T-helper 2 cell (primary cell): ENCODE results near the gene CRKL.
"Not testable (repeated sequence)": the region's sequence is repeated elsewhere in the genome, so short reads cannot be mapped to it uniquely, and the experiment has no call there.

ENCODE experiments used
- DNase-seq, 5 experiments: peaks; one replicate each; pipeline versions ENCODE4 v3.0.0 to v3.0.0-alpha.2; 2012 to 2022

Gene CRKL

DNA sequence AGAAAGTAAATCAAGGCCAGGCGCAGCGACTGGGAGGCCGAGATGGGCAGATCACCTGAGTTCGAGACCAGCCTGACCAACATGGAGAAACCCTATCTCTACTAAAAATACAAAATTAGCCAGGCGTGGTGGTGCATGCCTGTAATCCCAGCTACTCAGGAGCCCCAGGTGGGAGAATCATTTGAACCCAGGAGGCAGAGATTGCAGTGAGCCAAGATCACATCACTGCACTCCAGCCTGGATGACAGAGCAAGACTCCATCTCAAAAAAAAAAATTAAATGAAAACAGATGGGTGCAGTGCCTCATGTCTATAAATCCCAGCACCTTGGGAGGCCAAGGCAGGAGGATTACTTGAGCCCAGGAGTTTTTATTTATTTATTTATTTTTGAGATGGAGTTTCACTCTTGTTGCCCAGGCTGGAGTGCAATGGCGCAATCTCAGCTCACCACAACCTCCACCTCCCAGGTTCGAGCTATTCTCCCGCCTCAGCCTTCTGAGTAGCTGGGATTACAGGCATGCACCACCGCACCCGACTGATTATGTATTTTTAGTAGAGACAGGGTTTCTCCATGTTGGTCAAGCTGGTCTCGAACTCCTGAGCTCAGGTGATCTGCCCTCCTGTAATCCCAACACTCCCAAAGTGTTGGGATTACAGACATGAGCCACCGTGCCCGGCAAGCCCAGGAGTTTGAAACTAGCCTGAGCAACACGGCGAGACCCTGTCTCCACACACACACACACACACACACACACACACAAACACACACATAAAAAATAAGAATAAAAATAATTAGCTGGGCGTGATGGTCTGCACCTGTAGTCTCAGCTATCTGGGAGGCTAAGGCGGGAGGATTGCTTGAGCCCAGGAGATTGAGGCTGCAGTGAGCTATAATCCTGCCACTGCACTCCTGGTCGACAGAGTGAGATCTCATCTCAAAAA is 15.8 kb upstream of the CRKL start:
- DNase-seq: not testable (repeated sequence)

DNA sequence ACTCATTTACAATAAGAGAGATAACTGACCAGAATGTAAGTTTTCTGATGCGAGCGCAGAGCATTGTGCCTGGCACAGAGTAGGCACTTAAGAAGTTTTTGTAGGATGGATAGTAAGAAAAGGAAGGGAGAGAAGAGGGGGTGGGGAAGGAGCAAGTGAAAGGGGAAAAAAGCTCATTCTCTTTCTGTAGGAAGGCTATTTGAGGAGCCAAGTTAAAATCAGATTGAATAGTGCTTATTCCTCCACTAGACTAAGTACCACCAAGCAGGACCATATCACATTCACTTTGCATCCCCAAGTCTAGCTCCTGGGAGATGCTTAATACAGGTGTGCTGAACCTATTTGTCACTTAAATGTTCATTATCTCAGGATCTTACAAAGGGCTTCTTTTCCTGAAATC is 14.1 kb upstream of the CRKL start:
- DNase-seq: no peak

DNA sequence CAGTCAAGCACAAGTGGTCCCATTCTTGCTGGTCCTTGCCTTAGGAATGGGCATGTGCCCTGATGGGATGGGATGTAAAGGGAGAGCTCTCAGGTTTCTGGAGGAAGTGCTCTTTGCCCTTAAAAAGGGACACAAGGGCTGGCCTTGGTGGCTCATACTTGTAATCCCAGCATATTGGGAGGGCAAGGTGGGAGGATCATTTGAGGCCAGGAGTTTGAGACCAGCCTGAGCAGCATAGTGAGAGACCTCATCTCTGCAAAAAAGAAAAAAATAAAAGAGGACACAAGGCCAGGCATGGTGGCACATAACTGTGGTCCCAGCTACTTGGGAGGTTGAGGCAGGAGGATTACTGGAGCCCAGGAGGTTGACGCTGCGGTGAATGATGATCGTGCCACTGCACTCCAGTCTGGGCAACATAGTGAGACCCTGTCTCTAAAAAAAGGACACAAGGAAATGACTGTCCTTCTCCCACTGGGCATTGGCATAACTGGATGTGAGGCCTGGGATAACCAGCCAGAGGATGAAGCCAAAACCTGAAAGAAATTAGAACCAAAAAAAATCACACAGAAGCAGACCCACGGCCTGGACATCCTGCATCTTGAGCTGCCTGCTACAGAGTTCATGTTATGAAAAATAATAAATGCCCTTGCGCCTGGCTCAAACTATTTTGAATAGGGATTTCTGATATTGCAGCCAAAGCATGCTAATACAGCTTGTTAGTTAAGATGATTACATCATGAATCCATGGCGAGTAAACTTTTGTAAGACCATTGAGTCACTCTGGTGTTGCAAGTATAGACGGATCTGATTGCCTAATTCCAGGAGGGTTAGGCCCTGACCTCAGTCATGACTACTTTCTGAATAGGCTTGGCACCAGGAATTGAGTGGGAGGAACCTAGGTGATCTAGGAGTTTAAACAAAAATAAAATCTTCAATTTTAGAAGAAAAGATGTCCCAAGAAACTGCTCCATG is 12.9 kb upstream of the CRKL start:
- no peak for DNase-seq

DNA sequence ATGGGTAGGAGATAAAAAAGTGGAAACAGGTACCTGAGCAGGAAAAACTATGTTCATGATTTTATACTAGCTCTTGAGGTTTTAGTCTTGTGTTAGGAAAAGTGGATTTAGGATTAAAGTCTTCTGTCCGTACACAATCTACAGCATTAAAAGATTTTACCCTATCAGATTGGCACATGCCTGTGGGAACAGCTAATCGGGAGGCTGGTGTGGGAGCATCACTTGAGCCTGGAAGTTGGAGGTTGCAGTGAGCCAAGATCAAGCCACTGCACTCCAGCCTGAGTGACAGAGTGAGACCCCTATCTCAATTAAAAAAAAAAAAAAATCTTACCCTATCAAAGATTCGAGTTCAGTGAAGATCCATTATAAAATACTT is 12.2 kb upstream of the CRKL start:
- DNase-seq: no peak

DNA sequence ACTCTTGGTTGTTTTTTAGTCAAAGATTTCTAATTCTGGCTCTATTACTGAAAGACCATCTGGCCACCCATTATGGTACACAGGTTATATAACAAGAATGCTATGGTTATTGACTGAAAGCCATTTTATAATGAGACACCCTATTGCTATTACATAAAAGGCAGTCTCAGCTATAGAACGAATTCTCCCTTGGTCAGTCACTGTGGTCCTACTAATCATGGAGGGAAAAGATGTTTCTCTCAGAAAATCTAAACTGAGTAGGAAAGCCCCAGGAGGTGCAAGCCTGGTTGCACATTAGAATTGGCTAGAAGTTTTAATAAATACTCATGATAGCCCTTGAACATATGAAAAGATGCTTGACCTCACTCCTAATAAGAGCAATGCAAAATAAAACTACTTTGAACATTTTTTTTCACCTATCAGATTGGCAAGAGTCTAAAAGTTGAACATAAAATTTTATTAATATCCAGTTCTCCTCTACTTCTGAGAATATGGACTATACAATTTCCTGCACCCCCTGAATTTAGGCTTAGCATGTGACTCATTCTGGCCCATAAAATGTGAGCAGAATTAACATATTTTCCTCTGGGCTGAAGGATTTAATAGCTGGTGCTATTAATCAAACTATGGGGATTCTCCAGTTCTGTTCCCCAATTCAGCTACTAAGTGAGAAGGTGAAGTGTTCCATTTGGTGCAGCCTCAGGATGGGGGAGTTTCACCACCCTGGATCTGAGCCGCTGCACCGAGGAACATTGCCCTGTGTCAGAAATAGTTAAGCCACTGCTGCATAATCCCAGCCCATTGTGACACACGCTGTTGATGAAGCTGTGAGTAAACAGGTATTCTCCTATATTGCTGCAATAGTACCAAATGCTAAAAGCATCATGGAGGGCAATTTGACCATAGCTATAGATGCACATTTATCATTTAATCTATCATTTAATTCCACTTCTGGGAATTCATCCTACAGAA is 11.5 kb upstream of the CRKL start:
- no peak for DNase-seq

DNA sequence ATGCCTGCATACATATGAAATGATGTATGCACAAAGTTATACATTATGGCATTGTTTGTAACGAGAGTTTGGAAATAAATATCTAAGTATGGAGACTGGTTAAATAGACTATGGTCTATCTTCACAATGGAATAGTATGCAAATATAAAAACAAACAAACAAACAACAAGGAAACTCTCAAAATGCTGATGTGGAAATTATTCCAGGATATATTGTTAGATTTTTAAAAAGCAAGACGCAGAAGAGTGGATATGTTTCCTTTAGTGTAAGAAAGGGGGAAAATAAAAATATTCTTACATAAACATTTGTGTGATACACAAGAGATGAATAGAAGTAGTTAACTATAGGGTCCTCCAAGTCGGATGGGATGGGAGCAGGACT is 10.8 kb upstream of the CRKL start:
- no peak for DNase-seq

DNA sequence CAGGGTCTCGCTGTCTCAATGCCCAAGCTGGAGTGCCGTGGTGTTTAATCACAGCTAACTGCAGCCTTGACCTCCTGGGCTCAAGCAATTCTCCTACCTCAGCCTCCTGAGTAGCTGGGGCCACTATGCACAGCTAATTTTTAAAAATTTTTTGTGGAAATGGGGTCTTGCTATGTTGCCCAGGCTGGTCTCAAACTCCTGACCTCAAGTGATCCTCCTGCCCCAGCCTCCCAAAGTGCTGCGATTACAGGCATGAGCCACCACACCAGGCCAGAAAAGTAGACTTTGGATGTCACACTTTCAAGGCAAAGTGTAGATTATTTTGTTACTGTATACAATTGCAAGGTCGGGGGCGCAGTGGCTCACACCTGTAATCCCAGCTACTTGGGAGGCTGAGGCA is 8.5 kb upstream of the CRKL start:
- DNase-seq: not testable (repeated sequence)

DNA sequence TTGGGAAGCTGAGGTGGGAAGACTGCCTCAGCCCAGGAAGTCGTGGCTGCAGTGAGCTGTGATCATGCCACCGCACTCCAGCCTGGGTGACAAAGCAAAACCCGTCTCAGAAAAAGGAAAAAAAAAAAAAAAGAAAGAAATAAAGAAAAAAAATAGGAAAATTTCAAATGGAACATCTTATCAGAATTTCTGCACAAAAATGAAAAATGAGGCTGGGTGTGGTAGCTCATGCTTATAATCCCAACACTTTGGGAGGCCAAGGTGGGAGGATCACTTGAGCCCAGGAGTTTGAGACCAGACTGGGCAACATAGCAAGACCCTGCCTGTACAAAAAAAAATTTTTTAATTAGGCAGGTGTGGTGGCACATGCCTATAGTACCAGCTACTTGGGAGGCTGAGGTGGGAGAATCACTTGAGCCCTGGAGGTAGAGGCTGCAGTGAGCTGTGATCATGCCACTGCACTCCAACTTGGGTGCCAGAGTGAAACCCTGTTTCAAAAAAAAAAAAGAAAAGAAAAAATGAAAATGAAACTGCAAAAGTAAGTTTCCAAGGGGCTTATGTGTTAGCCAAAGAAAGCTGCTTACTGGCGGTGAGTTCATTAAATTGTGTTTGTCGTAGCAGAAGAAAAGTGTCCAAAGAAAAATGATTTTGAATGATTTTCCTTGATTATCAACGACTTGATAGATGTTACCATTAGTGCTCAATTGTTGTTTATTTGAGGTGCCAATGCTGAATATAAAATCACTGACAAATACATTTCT is 7.5 kb upstream of the CRKL start:
- DNase-seq: no peak

DNA sequence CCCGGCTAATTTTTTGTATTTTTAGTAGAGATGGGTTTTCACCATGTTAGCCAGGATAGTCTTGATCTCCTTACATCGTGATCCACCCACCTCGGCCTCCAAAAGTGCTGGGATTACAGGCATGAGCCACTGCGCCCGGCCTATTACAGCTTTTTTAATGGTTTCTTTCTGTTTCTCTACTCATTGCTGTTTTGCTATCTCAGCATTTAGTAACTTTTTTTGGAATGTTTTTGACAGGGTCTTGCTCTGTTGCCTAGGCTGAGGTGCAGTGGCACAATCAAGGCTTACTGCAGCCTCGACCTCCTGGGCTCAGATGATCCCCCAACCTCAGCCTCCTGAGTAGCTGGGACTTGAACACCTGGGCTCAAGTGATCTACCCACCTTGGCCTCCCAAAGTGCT is 4.7 kb upstream of the CRKL start:
- no peak for DNase-seq

DNA sequence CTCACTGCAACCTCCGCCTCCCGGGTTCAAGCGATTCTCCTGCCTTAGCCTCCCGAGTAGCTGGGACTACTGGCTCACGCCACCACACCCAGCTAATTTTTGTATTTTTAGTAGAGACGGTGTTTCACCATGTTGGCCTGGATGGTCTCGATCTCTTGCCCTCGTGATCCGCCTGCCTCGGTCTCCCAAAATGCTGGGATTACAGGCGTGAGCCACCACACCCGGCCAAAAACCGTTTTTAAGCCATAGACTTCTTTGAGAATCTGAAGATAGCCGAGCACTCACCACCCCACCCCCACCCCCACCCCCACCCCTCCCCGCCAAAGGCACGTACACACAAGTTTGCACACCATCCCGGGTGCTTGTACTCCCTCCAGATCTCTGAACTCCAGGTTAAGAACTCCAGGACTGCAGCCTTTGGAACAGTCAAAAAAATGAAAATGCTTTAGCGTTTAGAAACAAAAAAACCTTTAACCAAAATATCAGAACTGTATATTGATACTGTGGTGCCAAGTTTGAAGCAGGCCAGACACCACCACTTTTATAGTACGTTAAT is 1.5 kb downstream of the CRKL start:
- peak in 1 of 5 experiments; percentile 13 for DNase-seq

DNA sequence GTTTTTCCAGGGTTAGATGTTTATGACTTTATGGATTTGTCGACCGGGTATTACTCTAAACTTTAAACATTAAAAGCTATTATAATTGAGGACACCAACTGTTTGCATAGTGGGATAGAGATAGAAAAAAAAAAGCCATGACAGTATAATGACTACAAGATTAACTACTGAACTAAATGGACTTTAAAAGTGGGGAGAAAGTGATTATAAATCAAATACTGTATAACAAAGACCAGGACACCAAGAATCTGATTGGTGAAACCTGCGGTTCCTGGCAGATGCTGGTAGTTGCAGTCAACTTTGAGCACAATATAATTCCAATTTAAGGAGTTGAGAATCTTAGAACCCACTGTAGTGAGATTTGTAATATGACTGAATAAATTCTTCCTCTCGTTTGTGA is 2.5 kb downstream of the CRKL start:
- no peak for DNase-seq

DNA sequence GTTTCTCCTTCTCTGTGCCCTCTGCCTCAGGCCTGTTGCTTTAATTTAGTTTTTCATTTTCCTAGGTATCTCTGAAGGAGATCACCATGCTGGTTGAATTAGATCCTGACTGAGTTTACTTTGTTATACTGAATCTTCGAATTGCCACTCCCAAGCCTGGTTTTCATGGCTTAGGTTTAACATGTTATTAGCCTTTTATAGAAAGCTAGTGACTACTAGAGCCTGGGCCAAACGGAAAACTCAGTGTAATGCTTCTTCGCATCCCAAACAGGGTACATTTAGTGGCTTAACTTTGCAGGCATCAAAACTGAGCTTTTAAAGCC is 3.6 kb downstream of the CRKL start:
- DNase-seq: no peak

DNA sequence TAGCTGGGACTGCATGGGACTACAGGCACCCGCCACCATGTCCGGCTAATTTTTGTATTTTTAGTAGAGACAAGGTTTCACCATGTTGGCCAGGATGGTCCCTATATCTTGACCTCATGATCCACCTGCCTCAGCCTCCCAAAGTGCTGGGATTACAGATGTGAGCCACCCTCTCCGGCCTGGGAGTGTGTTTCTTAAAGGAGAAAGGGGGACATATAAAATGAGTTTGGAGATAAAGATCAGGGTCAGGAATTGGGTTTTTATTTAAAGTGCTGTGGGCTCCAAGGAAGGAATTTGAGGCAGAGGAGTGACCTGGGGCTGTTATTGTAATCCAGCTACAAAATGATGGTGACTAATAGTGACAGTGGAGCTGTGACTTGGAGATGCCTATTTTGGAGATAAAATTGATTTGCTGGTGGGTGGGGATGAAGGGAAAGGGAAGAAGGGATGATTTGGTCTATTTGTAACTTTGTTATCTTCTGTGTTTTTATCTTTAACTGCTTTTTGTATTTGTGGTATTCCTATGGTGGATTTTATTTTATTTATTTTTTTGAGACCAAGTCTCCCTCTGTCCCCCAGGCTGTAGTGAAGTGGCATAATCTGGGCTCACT is 5.0 kb downstream of the CRKL start:
- no peak for DNase-seq

DNA sequence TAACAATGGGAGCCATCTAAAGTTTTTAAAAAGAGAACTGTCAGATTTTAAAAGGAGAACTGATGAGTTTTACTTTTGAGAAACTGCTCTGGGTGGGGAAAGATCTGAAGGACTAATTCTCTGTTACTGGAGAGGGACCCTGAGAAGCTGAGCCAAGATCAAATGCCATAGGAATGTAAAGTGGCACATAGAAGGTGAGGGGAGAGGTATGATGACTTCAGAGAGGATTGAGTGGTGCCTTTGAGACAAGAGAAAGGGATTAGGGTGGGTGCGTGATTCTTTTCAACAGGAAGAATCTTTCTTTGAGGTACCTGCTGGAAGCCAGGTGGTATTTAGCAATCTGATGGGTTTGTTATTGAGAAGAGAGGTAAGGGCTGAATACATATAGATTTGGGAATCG is 9.0 kb downstream of the CRKL start:
- DNase-seq: no peak

DNA sequence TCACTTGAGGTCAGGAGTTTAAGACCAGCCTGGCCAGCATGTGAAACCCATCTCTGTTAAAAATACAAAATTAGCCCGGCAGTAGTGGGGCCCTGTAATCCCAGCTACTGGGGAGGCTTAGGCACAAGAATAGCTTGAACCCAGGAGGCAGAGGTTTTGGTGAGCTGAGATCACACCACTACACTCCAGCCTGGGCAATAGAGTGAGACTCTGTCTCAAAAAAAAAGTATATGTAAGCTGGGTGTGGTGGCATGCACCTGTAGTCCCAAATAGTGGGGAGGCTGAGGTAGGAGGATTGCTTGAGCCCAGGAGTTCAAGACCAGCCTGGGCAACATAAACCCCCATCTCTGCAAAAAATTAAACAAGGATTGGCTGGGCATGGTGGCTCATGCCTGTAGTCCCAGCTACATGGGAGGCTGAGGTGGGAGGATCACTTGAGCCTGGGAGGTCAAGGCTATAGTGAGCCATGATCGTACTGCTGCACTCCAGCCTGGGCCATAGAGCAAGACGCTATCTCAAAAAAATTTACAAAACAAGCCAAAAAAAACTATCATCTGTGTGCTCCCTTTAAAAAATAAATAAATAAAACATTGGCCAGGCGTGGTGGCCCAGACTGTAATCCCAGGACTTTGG is 10.8 kb downstream of the CRKL start:
- DNase-seq: no peak

DNA sequence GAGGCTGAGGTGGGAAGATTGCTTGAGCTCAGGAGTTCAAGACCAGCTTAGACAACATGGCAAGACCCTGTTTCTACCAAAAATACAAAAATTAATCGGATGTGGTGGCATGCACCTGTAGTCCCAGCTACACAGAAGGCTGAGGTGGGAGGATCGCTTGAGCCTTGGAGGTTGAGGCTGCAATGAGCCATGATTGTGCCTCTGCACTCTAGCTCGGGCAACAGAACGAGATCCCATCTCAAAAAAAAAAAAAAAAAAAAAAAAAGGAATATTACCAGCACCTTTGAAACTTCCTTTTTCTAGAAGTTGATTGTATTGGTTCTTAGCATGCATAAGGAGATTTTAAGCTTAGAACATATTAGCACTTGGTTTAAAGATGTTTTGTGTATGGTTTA is 11.4 kb downstream of the CRKL start:
- DNase-seq: no peak

DNA sequence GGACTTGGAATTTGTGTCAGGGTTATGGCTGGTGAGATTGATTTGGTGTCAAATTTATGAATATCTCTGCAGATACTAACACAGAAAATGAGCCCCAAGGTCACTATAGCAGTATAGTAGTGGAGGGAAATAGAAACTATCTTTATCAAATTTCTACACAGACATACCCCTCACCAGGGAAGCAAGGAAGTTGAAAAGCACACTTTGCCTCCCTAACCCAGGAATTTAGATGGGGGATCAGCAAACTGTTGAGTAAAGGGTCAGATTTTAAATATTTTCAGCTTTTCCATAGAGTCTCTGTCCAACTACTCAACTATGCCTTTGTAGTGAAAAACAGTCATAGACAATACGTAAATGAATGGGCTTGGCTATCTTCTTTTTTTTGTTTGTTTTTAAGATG is 12.8 kb downstream of the CRKL start:
- no peak for DNase-seq

DNA sequence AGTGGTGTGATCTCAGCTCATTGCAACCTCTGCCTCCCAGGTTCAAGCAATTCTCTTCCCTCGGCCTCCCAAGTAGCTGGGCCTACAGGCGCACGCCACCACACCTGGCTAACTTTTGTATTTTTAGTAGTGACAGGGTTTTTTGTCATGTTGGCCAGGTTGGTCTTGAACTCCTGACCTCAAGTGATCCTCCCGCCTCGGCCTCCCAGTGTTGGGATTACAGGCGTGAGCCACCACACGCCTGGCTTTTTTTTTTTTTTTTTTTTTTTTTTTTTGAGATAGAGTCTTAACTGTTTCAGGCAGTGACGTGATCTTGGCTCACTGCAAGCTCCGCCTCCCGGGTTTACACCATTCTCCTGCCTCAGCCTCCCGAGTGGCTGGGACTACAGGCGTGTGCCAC is 13.2 kb downstream of the CRKL start:
- DNase-seq: not testable (repeated sequence)

DNA sequence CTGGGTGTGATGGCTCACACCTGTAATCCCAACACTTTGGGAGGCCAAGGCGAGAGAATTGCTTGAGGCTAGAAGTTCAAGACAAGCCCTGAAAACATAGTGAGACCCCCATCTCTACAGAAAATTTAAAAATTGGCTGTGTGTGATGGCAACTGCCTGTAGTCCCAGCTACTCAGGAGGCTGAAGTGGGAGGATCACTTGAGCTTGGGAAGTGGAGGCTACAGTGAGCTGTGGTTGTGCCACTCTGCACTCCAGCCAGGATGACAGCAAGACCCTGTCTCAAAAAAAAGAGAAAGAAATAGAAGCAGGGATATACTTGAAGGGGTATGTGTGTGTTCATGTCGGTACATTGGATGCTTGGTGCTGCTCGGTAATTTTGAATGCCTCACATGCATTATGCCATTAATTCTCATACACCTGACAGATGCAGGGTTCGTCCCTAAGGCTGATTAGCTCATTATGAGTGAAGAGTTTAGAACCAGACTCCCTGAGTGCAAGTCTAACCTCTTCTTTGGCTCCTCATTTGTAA is 14.0 kb downstream of the CRKL start:
- DNase-seq: no peak

DNA sequence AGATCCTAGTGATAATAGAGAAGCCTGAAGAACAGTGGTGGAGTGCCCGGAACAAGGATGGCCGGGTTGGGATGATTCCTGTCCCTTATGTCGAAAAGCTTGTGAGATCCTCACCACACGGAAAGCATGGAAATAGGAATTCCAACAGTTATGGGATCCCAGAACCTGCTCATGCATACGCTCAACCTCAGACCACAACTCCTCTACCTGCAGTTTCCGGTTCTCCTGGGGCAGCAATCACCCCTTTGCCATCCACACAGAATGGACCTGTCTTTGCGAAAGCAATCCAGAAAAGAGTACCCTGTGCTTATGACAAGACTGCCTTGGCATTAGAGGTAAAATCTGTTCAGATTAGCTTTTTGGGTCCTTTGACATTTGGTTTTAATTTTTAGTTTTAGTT is 16.7 kb downstream of the CRKL start:
- no peak for DNase-seq
